Upper lobe of right lung (tissue), 1 donor: ENCODE measurements around the gene MYLK. TPM values are rescaled to one million over a fixed set of nuclear protein-coding genes. Genes with fewer than 3 reads are reported as not detected.

Experiments used
- ATAC-seq: fragments of 200-7000 bp; cut with Tn5 transposase; one replicate; pipeline ENCODE4 v1.9.1; 2020; ENCODE audit warnings: mild to moderate bottlenecking, moderate library complexity
- DNase-seq: peaks from one replicate; pipeline ENCODE4 v3.0.0-alpha.2; 2020
- H3K27ac ChIP-seq: fragments of 200-600 bp; one replicate; pipeline ENCODE4 v1.8.0; 2022
- H3K27me3 ChIP-seq: fragments of 200-600 bp; one replicate; pipeline ENCODE4 v1.8.0; 2022; ENCODE audit warnings: mild to moderate bottlenecking
- H3K36me3 ChIP-seq: fragments of 200-600 bp; one replicate; pipeline ENCODE4 v1.8.0; 2022
- H3K4me1 ChIP-seq: fragments of 200-600 bp; one replicate; pipeline ENCODE4 v1.8.0; 2022
- H3K4me3 ChIP-seq: fragments of 200-600 bp; one replicate; pipeline ENCODE4 v1.8.0; 2022; ENCODE audit warnings: mild to moderate bottlenecking
- H3K9me3 ChIP-seq: fragments of 200-600 bp; one replicate; pipeline ENCODE4 v1.8.0; 2022
- CTCF ChIP-seq: fragments of 200-600 bp; IDR thresholded peaks from one replicate; pipeline ENCODE4 v1.8.0; 2022; ENCODE audit warnings: antibody characterized with exemption
- intact Hi-C: fragments of 100-400 bp; cut with DNase I; formaldehyde crosslinking; loops from one replicate; pipeline ENCODE4 v1.11.0; 2022
- total RNA-seq: library from RNA; stranded (reverse); fragmentation: NEBNext Ultra II Directional; extraction: Animal tissue kit (Norgen Biotek cat#: 25700); gene quantifications from one replicate; pipeline ENCODE4 v1.2.1, GENCODE V29; 2021
- donor health status: DM: no; HTN: yes; CAD: no; lungs with severe emphysema.

MYLK gene
- total RNA-seq, 1 donor from 2014 or later: 248 TPM

DNA sequence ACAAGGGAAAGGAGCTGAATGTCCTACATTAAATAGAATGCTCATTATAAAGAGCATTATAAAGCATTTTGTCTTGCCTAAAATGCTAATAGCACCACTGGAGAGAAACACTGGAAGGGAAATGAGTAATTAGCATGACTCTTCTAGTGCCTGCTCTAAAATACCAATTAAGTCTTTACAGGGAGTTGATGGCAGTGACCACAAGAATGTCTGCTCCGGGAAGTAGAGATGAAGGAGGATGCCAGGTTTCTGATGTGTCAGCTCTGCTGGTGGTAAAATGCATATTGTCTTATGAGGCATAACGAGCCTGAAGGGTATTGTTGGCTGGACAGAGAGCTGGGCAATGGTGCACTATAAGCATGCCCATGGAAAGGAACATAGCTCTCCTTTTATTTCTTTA is 49.5 kb downstream of the MYLK start:
- no peak for TF ChIP-seq CTCF
- Histone ChIP-seq H3K27me3 (no peaks in the 10 kb centered on the region), H3K4me3 (no peak overlapping the region), H3K36me3 (no peaks in the 10 kb centered on the region), H3K4me1 (no peaks in the 10 kb centered on the region), H3K27ac (no peak overlapping the region), H3K9me3 (no peaks in the 10 kb centered on the region)
- ATAC-seq (no peak), DNase-seq (no peak)
- intact Hi-C loops: no loop called here

GRCh38 chr3:123833398-123833785 is 50.7 kb downstream of the MYLK start:
- no peak for ATAC-seq
- intact Hi-C loops: no loop called here

GRCh38 chr3:123832692-123833397 is 51.3 kb downstream of the MYLK start:
- TF ChIP-seq CTCF: no peak

More at GRCh38 chr3:123833398-123833785, 50.7 kb downstream of the MYLK start:
- Histone ChIP-seq H3K36me3 (no peaks in the 10 kb centered on the region), H3K27ac (no peak overlapping the region), H3K4me3 (no peak overlapping the region), H3K9me3 (peaks cover 2% of the 10 kb centered on the region), H3K27me3 (no peaks in the 10 kb centered on the region), H3K4me1 (no peaks in the 10 kb centered on the region)
- no peak for TF ChIP-seq CTCF
- DNase-seq: no peak

DNA sequence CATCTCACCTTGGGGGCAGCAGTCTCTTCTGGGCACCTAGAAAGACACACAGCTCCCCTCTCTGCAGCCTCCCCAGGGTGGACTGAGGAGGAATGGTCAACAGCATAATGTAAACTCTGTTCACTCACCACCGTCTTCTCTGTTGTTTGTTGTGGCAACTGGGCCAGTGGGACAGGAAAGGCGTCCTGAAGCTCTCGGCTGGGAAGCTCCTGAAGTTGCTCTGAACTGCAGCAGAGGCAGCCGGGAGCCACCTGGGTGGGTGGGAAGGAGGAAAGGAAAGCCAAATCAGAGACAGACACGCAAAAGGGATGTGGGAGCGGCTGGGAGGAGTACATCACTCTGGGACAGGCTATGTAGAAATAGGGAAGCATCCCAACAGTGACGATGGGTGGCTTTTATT is 52.7 kb downstream of the MYLK start:
- Histone ChIP-seq H3K9me3 (peaks cover 17% of the 10 kb centered on the region), H3K36me3 (no peaks in the 10 kb centered on the region), H3K4me3 (no peak overlapping the region), H3K4me1 (no peaks in the 10 kb centered on the region), H3K27ac (no peak overlapping the region), H3K27me3 (no peaks in the 10 kb centered on the region)
- DNase-seq (no peak), ATAC-seq (no peak)
- intact Hi-C loops: no loop called here
- no peak for TF ChIP-seq CTCF

More at GRCh38 chr3:123832692-123833397, 51.3 kb downstream of the MYLK start:
- intact Hi-C loops: no loop called here
- Histone ChIP-seq H3K27ac (no peak overlapping the region), H3K4me3 (no peak overlapping the region), H3K27me3 (no peaks in the 10 kb centered on the region), H3K9me3 (peaks cover 8% of the 10 kb centered on the region), H3K36me3 (no peaks in the 10 kb centered on the region), H3K4me1 (no peaks in the 10 kb centered on the region)
- no peak for DNase-seq
- no peak for ATAC-seq

DNA sequence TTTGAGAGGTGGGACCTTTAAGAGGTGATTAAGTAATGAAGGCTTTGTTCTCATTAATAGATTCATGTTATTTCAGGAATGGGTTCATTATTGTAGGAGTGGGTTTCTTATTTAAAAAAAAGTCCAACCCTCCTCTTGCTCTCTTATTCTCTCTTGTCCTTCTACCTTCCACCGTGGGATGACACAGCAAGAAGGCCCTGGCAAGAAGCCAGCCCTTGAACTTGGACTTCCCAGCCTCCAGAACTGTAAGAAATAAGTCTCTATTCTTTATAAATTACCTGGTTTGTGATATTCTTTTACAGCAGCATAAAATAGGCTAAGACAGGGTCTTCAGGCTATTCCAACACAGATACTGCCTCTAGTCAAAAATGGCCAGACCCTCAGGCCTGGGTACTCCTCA is 62.2 kb downstream of the MYLK start:
- Histone ChIP-seq H3K27ac (no peak overlapping the region), H3K27me3 (no peaks in the 10 kb centered on the region), H3K36me3 (no peaks in the 10 kb centered on the region), H3K9me3 (peaks cover 3% of the 10 kb centered on the region), H3K4me3 (no peak overlapping the region), H3K4me1 (peaks cover 6% of the 10 kb centered on the region)
- no peak for TF ChIP-seq CTCF
- no peak for ATAC-seq
- DNase-seq: no peak
- intact Hi-C loops: no loop called here

DNA sequence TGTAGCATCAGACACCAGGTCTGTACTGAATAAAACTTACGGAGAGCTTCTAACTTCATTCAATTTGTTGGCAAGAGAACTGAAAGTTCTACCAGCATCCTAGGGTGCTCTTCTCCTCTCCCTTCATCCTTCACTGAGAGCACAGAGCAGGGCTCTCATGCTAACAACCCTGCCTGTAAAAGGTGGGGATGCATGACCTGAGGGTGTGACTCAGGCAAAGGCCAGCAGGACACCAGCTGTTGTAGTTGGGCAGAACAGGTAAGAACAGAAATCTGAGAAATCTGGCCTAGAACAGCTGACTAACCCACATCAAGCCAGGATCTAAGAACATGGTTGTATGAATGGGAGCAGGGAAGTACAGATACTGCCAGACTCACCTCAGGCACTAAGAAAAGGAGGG is 64.2 kb downstream of the MYLK start:
- Histone ChIP-seq H3K27ac (no peak overlapping the region), H3K27me3 (no peaks in the 10 kb centered on the region), H3K36me3 (no peaks in the 10 kb centered on the region), H3K9me3 (no peaks in the 10 kb centered on the region), H3K4me3 (no peak overlapping the region), H3K4me1 (peaks cover 6% of the 10 kb centered on the region)
- intact Hi-C loops: no loop called here
- ATAC-seq (no peak), DNase-seq (no peak)
- no peak for TF ChIP-seq CTCF
